HG02642 (cell line): Measurements from ENCODE around the gene CFAP126.
"Not testable (repeated sequence)": the region's sequence is repeated elsewhere in the genome, so short reads cannot be mapped to it uniquely, and the experiment has no call there.

Experiments
- ATAC-seq: cut with Tn5 transposase; IDR thresholded peaks from one replicate; pipeline ENCODE4 v1.9.1; 2021; ENCODE audit warnings: mild to moderate bottlenecking; ENCODE audit not compliant: unreplicated experiment, poor library complexity

The CFAP126 gene

GRCh38 chr1:161382214-161383019 lies 14.7 kb upstream of the CFAP126 start:
- ATAC-seq = no peak

- ATAC-seq = no peak
Measured at GRCh38 chr1:161381707-161382106, 14.0 kb upstream of the CFAP126 start.

GRCh38 chr1:161379071-161379470 lies 11.4 kb upstream of the CFAP126 start:
- ATAC-seq = no peak

- ATAC-seq = no peak
Measured at GRCh38 chr1:161378014-161378413, 10.3 kb upstream of the CFAP126 start.

GRCh38 chr1:161374373-161374772 lies 6.7 kb upstream of the CFAP126 start:
- ATAC-seq = no peak

- ATAC-seq = no peak
Measured at GRCh38 chr1:161373442-161373841, 5.8 kb upstream of the CFAP126 start.

GRCh38 chr1:161365207-161365606 lies 2.5 kb downstream of the CFAP126 start:
- no peak for ATAC-seq

GRCh38 chr1:161364332-161364731 lies 3.3 kb downstream of the CFAP126 start:
- no peak for ATAC-seq

- ATAC-seq = no peak
Measured at GRCh38 chr1:161359291-161359690, 8.4 kb downstream of the CFAP126 start.

GRCh38 chr1:161357073-161357472 lies 10.6 kb downstream of the CFAP126 start:
- no peak for ATAC-seq

GRCh38 chr1:161351482-161351881 lies 16.2 kb downstream of the CFAP126 start:
- ATAC-seq = no peak

- no peak for ATAC-seq
Measured at GRCh38 chr1:161350671-161351070, 17.0 kb downstream of the CFAP126 start.

GRCh38 chr1:161342821-161343220 lies 24.9 kb downstream of the CFAP126 start:
- ATAC-seq = no peak

- no peak for ATAC-seq
Measured at GRCh38 chr1:161342177-161342576, 25.5 kb downstream of the CFAP126 start.

- ATAC-seq = no peak
Measured at GRCh38 chr1:161335796-161336195, 31.9 kb downstream of the CFAP126 start.

- ATAC-seq = no peak
Measured at GRCh38 chr1:161333166-161333565, 34.5 kb downstream of the CFAP126 start.

- no peak for ATAC-seq
Measured at GRCh38 chr1:161330346-161330745, 37.3 kb downstream of the CFAP126 start.

GRCh38 chr1:161324020-161324419 lies 43.7 kb downstream of the CFAP126 start:
- no peak for ATAC-seq

- not testable (repeated sequence) for ATAC-seq
Measured at GRCh38 chr1:161315841-161316674, 51.6 kb downstream of the CFAP126 start.
